GM12801 (cell line): ENCODE measurements around the gene CCDC47.

ENCODE experiments used
- TF ChIP-seq, protein P1 (sequence below): IDR thresholded peaks from one replicate; pipeline ENCODE4 v1.5.1; 2011; ENCODE audit warnings: control low read depth; ENCODE audit not compliant: insufficient read length; ENCODE audit errors: extremely low read depth

CCDC47 gene

DNA sequence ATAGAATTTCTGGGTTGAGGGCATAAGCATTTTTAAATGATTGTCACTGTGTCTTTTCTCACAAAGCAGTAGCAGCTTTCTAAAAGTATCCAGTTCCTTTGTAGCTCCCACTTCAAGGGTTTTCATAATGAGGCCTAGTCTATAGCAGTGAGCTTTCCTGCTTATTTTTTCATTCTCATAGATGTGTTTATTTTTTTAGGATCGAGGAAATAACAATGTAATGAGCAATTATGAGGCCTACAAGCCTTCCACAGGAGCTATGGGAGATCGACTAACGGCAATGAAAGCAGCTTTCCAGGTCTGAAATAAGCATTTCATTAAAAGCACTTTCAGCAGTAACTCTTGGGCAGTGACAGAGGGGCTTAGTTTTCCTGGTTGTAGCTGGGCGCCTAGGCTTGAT, 43.3 kb upstream of the CCDC47 start:
- TF ChIP-seq, protein P1, sequence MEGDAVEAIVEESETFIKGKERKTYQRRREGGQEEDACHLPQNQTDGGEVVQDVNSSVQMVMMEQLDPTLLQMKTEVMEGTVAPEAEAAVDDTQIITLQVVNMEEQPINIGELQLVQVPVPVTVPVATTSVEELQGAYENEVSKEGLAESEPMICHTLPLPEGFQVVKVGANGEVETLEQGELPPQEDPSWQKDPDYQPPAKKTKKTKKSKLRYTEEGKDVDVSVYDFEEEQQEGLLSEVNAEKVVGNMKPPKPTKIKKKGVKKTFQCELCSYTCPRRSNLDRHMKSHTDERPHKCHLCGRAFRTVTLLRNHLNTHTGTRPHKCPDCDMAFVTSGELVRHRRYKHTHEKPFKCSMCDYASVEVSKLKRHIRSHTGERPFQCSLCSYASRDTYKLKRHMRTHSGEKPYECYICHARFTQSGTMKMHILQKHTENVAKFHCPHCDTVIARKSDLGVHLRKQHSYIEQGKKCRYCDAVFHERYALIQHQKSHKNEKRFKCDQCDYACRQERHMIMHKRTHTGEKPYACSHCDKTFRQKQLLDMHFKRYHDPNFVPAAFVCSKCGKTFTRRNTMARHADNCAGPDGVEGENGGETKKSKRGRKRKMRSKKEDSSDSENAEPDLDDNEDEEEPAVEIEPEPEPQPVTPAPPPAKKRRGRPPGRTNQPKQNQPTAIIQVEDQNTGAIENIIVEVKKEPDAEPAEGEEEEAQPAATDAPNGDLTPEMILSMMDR, result no peak

DNA sequence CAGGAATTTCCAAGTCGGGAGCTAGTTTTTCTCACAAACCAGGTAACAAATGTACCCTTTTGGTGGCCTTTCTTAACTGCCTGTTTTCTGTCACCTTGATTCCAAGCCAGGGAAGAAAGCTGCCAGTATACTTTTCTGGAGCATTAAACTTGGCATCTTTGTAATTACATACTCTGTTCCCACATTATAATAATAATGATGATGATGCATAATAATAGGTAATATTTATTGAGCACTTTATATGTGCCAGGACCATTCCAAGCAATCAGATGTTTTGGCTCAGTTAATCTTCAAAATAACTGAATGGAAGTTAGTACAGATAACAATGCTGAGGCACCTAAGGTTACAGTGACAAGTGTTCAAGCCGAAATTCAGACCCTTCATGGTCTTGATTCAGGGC, 42.7 kb upstream of the CCDC47 start:
- TF ChIP-seq, protein P1, result no peak

DNA sequence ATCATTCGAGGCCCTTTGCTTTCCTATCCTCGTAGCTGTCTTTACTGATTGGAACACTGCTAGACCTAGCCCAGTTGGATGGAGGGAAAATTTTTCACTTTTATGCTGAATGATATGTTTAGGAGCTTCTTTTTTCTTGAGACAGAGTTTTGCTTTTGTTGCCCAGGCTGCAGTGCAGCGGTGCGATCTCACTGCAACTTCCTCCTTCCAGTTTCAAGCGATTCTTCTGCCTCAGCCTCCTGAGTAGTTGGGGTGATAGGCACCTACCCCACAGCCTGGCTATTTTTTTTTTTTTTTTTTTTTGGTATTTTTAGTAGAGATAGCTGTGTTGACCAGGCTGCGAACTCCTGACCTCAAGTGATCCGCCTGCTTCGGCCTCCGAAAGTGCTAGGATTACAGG, 36.6 kb upstream of the CCDC47 start:
- TF ChIP-seq, protein P1, result no peak

DNA sequence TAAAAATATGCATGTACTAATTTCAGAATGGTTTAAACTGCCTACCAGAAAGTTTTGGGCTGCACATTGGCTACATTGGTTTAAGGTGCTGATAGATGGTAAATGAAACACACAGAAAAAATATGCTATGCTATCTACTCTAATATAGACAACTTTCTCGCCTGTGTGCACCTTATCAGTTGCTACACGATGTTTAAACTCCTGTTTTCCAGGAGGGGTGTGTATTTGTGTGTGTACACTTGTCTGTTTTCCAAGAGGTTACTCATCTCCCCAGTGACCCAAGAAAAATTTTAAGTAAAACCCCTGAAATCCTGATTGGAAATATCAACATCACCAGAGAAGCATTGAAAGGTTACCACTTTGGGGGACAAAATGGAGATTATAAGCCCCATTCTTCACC, 32.2 kb upstream of the CCDC47 start:
- TF ChIP-seq, protein P1, result no peak

GRCh38 chr17:63804328-63804727, 30.9 kb upstream of the CCDC47 start:
- TF ChIP-seq, protein P1, result no peak

- TF ChIP-seq, protein P1, result no peak
Measured at GRCh38 chr17:63800783-63801182, 27.4 kb upstream of the CCDC47 start.

- TF ChIP-seq, protein P1, result no peak
Measured at GRCh38 chr17:63798572-63799106, 25.2 kb upstream of the CCDC47 start.
